ENCODE data around the gene HEY2.
"Not testable (repeated sequence)": the region's sequence is repeated elsewhere in the genome, so short reads cannot be mapped to it uniquely, and the experiment has no call there.

Gene HEY2

GRCh38 chr6:125749173-125749864, at the start of gene HEY2:
TSS of gene HEY2 (plus strand) at chr6:125749632. CDS start at chr6:125749777, 145 bp downstream.
- DNase-seq = peak; percentile 95

GRCh38 chr6:125700581-125701353, 48.7 kb upstream of the HEY2 start:
- no peak for DNase-seq

GRCh38 chr6:125701354-125701668, 48.1 kb upstream of the HEY2 start:
- DNase-seq = no peak

- DNase-seq = not testable (repeated sequence)
Observed at GRCh38 chr6:125703882-125704281, 45.5 kb upstream of the HEY2 start.

GRCh38 chr6:125707615-125708243, 41.7 kb upstream of the HEY2 start:
- DNase-seq = no peak

GRCh38 chr6:125711013-125711675, 38.3 kb upstream of the HEY2 start:
- DNase-seq = no peak

- DNase-seq = no peak
Observed at GRCh38 chr6:125714441-125715090, 34.9 kb upstream of the HEY2 start.

GRCh38 chr6:125717120-125717731, 32.2 kb upstream of the HEY2 start:
- DNase-seq = no peak

- DNase-seq = peak; percentile 8
Observed at GRCh38 chr6:125718109-125718508, 31.3 kb upstream of the HEY2 start.

- DNase-seq = no peak
Observed at GRCh38 chr6:125722886-125723285, 26.5 kb upstream of the HEY2 start.

GRCh38 chr6:125727216-125727615, 22.2 kb upstream of the HEY2 start:
- no peak for DNase-seq

GRCh38 chr6:125728739-125729138, 20.7 kb upstream of the HEY2 start:
- DNase-seq = peak; percentile 12

GRCh38 chr6:125729983-125730382, 19.4 kb upstream of the HEY2 start:
- no peak for DNase-seq

GRCh38 chr6:125732398-125732797, 17.0 kb upstream of the HEY2 start:
- DNase-seq = no peak

GRCh38 chr6:125733516-125734300, 15.7 kb upstream of the HEY2 start:
- no peak for DNase-seq

GRCh38 chr6:125738276-125738675, 11.2 kb upstream of the HEY2 start:
- DNase-seq = peak; percentile 5

- DNase-seq = no peak
Observed at GRCh38 chr6:125739364-125739763, 10.1 kb upstream of the HEY2 start.

- no peak for DNase-seq
Observed at GRCh38 chr6:125741336-125741735, 8.1 kb upstream of the HEY2 start.

- DNase-seq = no peak
Observed at GRCh38 chr6:125742024-125742423, 7.4 kb upstream of the HEY2 start.

- peak; percentile 36 for DNase-seq
Observed at GRCh38 chr6:125742464-125743120, 6.8 kb upstream of the HEY2 start.

- DNase-seq = no peak
Observed at GRCh38 chr6:125743604-125744003, 5.8 kb upstream of the HEY2 start.
